GM18858 (cell line): ENCODE results near the gene CASD1.

ENCODE experiments used
- ATAC-seq: cut with Tn5 transposase; IDR thresholded peaks from one replicate; pipeline ENCODE4 v1.9.1; 2021; ENCODE audit not compliant: unreplicated experiment

CASD1 gene

DNA sequence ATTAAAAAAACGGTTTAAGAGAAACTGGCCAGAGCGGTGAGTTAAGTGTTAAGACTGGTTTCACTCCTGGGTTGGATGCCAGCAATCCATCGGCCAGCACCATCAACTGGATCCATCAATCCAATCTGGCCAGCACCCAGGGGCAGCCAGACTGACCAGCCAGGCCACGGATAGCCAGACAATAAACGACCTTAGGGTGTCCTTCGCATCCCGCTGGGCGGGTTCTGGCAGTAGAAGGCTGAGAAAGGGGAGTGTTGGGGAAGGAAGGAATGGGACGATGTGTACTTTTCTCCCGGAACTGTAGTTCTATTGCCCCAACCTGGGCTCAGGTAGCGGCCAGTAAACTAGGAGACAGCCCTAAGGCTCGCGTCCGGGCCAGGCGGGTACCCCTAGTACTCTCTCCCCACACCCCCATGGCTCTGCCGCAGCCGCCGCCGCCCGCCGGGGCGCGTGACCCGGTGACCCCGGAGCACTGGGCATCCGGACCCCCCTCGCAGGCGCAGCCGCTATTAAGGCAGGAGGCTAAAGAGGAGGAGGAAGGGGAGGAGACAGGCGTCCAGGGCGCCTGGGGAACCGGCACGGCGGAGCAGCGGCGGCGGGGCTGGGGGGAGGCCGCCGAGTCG, at the start of gene CASD1:
Gene CASD1, plus strand, starts transcription at position 546 of the 623 bp plus-strand sequence. CDS start 276 bp downstream, outside the sequence.
- peak; percentile 56 for ATAC-seq

DNA sequence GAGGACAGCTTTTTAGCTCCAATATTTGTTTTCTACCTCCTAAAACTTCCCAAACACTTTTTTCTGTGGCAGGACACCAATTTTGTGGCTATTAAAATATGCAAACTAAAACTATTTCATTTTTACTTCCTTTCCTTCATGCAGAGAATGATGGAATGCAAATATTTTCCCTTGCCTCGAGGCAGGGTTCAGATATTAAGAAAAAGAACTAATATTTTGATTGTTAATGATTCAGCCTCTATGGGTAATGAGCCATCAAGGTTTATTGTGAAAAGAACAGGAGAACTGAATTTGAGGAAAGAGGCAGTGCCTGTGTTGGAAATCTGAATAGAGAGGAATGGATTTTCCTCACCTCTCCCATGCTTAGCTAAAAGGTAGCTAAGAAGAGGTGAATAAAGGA, 43.1 kb upstream of the CASD1 start:
- no peak for ATAC-seq

DNA sequence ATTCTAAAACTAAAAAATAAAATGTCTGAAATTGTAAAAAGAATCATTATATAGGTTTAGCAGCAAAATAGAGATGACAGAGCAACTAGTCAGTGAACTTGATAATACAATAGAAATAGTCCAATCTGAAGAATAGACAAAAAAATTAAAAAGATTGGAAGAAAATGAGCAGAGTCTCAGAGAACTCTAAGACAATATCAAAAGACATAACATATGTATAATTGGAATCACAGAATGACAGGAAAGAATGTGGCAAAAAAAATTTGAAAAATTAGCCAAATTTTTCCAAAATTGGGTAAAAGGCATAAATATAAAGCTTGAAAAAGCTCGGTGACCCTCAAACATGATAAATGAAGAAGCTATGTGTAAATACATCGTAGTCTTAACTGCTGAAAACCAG, 38.0 kb upstream of the CASD1 start:
- ATAC-seq: no peak

DNA sequence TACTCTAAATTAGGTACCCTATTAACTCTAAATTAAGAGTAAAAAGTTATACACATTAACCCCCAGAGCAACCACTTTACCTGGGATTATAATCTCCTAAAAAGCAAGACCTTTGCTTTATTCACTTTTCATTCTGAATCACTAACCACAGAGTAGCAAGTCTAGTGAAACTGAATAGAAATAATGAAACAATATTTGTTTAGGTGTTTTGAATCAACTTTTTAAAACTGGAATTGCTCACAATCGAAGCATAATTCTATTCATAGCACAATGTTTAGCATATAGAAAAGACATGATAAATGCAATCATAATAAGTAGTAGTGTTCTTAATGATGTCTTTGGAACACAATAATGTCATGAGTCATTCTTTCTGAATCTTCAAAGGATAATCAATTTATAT, 37.0 kb upstream of the CASD1 start:
- ATAC-seq: peak; percentile 56

DNA sequence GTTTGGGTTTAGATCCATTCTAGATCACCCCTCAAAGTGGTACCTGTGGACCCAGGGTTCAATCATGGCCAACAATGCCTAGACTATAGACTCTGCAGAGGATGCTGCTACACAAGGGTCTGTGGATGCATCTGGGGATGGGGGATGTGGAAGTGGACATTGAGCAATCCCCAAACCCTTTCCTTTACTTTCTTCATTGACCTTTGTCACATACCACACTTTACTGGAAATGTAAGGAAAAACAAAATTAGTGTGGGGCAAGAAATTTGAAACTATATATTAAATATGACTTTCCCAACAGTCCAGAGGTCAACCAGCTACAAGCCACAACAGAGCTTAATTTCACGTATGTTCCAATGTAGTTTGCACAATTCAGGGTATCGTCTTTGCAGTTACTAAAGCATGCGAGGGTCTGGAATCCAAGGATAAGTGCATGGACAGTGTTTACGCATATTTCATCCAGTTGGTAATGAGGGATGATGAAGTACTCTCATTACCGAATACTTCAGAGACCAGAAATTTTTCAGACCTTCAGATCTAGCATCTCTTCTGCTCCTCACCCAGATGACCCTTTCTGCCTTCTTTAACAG, 33.3 kb upstream of the CASD1 start:
- no peak for ATAC-seq

DNA sequence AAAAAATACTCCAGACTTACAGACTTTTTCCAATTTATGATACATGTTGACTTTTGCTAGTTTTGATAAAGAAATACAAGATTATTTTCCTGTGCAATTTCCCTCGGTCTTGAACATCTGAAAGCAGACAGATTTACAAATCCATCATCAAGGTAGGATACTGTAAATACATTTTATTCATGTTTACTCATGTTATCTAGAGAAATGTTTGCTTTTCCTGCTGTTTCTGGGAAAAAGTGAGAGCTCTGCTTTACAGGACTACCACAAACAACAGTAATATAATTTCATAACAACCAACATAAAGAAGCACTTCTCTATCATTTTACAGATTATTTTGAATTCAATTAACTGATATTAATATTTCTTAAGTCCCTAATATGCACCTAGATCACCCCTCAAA, 31.7 kb upstream of the CASD1 start:
- ATAC-seq: no peak

DNA sequence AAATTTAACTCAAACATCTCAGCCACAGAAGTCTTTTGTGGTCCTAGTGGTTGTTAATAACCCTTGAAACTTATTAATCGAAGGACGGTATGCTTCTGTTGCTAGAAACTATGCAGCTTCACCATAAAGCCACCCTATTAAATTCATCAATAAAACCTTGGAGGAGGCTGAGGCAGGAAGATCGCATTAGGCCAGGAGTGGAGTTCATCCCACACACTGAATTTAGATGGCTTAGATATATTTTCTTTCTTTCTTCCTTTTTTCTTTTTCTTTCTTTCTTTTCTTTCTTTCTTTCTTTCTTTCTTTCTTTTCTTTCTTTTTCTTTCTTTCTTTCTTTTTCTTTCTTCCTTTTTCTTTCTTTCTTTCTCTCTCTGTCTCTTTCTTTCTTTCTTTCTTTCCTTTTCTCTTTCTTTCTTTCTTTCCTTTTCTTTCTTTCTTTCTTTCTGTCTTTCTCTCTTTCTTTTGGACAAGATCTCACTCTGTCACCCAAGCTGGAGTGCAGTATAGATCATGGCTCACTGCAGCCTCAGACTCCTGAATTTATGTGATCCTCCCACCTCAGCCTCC, 30.9 kb upstream of the CASD1 start:
- no peak for ATAC-seq

DNA sequence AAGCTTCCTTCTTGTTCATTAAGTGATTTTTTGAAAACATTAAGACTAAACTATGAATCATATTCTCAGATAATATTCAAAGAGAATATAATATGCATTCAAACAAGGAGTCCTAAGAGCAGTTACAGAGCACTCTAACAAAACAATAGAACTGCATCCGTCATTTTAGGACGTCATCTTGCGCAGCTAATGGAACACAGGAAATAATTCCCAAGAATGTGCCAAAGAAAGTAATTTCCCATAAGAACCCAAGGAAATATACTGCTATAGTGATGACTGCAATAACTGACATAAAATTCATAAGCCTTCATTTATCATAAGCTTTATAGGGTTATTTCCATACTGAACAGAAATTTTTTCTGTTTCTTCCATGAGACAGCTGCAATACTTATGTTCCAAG, 28.3 kb upstream of the CASD1 start:
- ATAC-seq: no peak

DNA sequence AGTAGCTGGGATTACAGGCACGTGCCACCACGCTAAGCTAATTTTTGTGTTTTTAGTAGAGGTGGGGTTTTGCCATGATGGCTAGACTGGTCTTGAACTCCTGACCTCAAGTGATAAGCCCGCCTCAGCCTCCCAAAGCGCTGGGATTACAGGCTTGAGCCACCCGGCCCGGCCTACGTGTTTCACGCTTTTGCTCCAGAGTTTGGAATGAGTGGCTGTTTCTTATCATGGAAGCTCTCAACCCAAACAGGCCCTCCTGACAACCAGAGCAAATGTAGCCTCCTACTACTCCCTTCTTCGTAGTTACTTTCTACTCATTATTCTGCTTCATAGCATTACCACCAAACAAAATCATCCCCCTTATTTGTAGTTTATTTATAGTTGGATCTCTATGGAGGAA, 26.8 kb upstream of the CASD1 start:
- ATAC-seq: no peak

DNA sequence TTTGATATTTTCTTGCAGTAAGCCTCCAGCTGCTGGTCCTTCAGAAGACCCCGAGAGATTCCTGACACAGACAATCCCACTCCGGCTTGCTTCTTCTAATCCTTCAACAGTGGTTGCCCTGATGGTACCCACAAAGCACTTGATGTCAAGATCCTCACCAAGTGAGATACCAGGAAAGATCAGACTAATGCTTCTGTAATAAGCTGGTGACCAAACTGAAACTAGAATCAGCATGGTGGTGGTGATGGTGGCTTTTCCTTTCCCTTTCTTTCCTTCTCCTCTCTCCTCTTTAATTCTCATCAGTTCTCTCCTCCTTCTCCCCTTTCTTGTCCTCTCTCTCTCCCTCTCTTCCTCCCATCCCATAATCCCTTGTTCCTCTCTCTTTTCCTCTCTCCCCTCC, 25.8 kb upstream of the CASD1 start:
- no peak for ATAC-seq

DNA sequence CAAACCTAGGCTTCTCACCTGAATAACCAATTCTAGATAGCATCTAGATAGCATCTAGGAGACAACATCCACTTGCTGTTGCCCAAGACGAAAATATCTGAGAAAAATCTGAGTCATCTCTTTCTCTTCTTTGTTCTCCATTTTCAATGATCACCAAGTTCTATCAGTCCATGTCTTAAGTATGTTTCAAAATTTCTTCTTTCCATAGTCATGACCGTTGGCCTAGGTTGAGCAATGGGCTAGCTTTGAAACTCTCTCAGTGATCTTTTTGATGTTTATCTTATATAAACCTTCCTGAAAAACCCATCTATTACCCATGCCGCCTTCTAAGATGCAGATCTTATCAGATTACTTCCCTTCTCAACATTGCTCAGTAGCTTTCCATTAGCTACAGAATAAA, 23.4 kb upstream of the CASD1 start:
- ATAC-seq: no peak

DNA sequence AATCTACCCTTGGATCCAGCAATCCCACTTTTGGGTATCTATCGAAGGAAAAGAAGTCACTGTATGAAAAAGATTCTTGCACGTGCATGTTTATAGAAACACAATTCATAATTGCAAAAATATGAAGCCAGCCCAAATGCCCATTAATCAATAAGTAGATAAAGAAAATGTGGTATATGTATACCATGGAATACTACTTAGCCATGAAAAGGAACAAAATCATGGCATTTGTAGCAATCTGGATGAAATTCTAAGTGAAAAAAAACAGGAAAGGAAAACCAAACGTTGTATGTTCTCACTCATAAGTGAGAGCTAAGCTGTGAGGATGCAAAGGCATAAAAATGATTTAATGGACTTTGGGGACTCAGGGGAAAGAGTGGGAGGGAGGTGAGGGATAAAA, 18.2 kb upstream of the CASD1 start:
- ATAC-seq: no peak

DNA sequence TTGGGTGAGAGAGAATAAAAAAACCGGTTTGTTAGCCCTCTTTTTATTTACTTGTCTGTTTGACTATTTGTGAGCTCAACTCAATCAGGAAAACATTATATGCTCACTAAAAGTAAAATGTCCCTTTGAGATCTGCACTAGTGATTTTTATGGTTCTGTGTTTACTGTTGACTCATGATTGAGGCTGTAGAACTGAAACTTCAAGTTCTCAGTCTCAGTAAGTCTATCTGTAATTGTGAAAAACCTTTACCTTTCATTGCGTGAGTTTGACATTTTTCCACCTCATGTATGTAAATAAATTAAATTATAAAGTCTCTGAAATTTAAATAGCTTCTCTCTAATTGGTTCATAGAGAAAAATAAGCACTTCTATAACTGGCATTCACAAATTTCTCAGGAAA, 17.0 kb upstream of the CASD1 start:
- ATAC-seq: peak; percentile 100

DNA sequence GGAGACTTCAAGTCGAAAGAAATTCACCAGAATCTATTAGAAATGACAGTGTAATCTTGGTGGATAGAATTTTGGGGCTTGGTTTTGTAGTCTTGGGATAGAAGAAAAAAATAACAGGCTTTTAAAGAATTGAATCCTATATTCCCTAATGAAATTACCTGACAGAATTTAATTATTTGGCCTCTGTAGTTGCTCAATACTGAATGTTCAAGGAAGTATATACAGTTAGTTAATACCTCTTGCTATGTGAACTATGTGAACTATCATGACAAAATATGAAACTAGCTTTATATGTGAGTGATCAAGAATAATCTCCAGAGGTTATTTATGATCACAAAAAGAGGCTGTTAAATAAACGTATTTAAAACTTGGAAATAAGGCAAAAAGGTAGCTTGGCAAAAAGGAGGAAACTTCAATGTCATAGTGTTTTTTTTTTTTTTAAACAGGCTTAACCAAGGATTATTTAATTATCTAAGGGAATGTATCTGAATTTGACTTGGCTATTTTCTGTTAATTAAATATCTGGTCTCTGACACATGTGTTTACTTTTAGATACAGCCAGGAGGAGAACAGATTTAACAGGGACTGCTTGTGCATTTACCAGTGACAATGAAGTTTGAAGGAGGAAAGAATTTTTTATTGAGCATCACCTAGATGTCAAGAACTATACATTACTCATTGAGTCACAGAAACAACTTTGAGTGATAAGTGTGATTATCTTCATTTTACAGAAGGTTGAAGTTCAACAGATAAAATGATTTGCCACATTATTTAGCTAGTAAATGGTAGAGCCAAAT, 11.5 kb upstream of the CASD1 start:
- no peak for ATAC-seq

DNA sequence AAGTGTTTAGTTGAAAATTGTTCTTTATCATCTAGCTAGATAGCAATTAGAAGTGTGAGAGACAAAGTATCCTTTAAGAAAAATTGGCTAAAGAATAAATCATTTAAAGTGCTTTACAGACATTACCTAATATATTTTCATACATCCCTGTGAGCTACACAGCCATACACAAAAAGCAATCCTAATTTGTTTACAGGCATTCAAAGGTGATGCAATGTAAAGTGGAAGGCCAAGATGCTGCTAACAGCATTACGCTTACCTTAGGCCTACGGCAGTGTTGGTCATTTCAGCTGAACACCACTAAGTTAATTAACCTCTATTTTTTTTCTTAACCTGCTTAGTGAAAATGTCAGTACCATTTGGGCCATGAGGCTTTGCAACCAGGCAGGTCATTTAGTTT, 10.7 kb upstream of the CASD1 start:
- no peak for ATAC-seq

DNA sequence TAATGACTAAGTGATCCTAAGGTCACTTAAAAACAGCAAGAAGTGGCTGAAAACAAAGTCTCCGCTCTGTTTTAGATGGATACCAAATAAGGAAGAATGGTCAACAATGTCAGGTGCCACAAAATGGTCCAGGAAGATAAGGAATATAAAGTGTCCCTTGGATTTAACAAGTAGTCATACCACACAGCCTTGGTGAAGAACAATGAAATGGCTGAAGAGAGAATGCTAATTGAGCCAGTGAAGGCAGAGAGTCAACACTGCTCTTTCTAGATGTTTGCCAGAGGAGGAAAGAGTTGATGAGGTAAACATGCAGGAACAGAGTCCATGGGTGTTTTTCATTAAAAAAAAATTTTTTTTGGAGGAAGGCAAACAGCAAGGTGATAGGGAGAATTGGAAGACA, 2.1 kb upstream of the CASD1 start:
- no peak for ATAC-seq

DNA sequence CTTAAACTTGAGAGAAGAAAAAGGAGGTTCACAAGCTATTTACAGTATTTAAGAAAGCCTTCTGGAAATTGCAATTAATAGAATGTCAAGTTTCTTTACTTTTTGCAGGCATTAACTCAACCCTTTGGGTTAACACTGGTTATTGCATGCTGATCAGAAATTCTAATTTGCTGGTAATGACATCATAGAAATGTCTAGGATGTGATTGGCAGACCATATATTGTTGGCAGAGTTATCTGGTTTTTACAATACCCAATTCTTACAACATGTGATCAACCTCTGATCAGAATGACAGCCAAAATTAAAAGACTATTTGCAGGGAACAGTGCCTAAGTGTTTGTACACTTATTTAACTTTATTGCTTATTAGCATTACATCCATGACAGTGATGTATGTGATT, 1.6 kb upstream of the CASD1 start:
- ATAC-seq: no peak

DNA sequence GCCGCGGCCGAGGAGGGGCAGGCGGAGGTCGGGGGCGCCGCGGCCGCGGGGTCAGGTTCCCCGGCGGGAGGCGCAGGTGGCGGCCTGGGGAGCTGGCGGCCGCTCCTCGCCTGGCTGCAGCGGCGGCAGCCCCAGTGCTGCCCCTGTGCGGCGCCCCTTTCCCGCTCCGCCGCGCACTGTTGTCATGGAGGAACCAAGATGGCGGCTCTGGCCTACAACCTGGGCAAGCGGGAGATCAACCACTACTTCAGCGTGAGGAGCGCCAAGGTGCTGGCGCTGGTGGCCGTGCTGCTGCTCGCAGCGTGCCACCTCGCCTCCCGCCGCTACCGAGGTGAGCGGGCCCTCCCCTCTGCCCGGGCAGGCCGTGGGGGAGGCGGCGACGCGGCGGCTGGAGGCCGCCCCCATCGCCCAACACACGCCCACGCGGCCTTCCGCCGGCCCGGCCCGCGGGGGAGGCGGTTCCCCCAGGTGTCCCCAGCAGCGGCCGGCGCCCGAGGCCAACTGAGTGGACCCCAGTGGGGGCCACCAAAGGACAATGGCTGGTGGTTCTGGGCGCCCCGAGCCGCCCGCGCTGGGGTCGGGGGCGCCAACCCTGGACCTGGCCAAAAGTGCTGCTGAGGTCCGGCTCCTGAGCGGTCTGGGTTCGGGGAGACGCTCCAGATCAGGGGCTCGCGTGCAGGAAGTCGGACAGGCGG, 425 bp downstream of the CASD1 start:
- ATAC-seq: peak; percentile 63

DNA sequence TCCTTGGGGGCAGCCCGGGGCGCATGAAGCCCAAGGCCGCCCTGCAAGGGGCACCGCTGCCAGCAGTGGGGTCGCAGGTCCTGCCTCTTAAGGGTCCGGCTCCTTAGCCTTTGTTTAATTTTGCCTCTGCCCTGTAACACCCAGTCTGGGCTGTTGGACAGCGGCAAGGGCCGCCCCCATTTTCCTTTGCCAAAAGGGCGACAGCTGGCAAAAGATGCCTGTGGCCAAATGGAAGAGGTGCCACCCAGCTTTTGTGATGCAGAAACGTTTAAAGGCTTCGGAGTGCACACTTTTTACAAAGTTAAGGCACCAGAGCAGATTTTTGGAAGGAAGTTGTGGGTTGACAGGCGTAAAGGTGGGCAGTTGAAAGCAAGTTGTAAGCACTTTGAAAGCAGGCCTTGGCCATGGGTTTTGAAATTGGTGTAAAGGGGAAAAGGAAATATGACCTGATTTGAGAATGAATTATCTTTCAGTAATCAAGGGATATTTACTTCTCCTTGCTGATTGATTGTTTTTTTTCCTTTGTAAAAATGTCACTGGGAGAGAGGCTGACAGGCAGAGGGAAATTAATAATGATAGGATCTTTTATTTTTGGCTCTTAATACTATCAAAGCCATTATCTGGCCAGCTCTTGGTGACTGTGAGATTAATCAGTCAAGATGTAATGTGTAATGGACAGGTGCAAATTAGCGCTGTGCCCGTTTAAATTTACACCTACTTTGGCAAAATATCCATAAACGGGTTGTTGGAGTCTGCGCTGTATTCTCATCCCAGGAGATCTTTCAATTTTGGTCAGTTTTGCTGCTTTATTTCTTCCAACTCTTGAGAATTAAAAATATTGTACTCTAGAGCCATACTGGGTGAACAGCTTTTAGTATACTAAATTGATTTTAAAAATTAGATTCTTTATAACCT, 1.2 kb downstream of the CASD1 start:
- ATAC-seq: peak; percentile 8

DNA sequence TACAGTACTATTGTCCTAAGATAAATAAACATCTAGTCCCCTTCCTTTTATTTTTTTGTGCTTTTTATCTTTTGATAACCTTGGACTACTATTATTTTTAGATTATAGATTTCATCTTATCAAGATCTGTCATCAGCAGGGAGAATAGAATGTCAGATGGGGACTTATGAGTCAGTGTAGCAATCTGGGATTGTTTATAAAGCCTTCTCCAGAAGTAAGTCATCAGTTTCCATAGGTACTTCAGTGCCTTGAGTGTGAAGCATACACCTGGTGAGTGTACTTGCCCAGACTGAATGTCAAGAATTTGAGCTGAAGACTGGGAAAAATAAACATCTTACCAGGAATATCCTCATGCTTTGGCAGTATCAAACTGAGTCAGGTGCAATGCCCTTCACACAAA, 2.1 kb downstream of the CASD1 start:
- ATAC-seq: no peak
